ENCODE data around the gene LRP11. TPM values are rescaled to one million over a fixed set of nuclear protein-coding genes. Genes with fewer than 3 reads are reported as not detected.

The LRP11 gene
- polyA plus RNA-seq, 1 experiment = 26.3 TPM

GRCh38 chr6:149809798-149810197, 54.4 kb downstream of the LRP11 start:
- ChIA-PET POLR2A (no interaction called here), CTCF (no interaction called here)
- H3K4me3 ChIP-seq (ENCODE audit: low read depth, low read length) = no peak overlapping the region
- H3K36me3 ChIP-seq (ENCODE audit: control insufficient read depth, insufficient read depth, low read length) = no peaks in the 10 kb centered on the region
- TF ChIP-seq, protein P1, sequence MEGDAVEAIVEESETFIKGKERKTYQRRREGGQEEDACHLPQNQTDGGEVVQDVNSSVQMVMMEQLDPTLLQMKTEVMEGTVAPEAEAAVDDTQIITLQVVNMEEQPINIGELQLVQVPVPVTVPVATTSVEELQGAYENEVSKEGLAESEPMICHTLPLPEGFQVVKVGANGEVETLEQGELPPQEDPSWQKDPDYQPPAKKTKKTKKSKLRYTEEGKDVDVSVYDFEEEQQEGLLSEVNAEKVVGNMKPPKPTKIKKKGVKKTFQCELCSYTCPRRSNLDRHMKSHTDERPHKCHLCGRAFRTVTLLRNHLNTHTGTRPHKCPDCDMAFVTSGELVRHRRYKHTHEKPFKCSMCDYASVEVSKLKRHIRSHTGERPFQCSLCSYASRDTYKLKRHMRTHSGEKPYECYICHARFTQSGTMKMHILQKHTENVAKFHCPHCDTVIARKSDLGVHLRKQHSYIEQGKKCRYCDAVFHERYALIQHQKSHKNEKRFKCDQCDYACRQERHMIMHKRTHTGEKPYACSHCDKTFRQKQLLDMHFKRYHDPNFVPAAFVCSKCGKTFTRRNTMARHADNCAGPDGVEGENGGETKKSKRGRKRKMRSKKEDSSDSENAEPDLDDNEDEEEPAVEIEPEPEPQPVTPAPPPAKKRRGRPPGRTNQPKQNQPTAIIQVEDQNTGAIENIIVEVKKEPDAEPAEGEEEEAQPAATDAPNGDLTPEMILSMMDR (IDR thresholded peaks at IDR 0.05; ENCODE audit: insufficient read depth, low read depth, low read length) = no peak
- DNase-seq (ENCODE audit: low read depth) = no peak
- H3K27me3 ChIP-seq (ENCODE audit: control insufficient read depth, insufficient read depth, low read length) = no peaks in the 10 kb centered on the region

GRCh38 chr6:149806127-149806526, 58.0 kb downstream of the LRP11 start:
- CTCF ChIA-PET = interaction anchor here (0.6 to 1.4 kb wide), 3 partner anchors 13 to 26 kb away, joined by 3 read pairs; no protein-coding TSS in a partner anchor
- TF ChIP-seq, protein P1 (IDR thresholded peaks at IDR 0.05; ENCODE audit: insufficient read depth, low read depth, low read length) = no peak
- POLR2A ChIA-PET = no interaction called here
- DNase-seq (ENCODE audit: low read depth) = no peak
- H3K4me3 ChIP-seq (ENCODE audit: low read depth, low read length) = no peak overlapping the region
- peaks cover 1% of the 10 kb centered on the region; the same call in 1 of the 2 replicates for H3K36me3 ChIP-seq (ENCODE audit: control insufficient read depth, insufficient read depth, low read length)
- H3K27me3 ChIP-seq (ENCODE audit: control insufficient read depth, insufficient read depth, low read length) = no peaks in the 10 kb centered on the region

- no peak overlapping the region for H3K4me3 ChIP-seq (ENCODE audit: low read depth, low read length)
- no peak for DNase-seq (ENCODE audit: low read depth)
- H3K27me3 ChIP-seq (ENCODE audit: control insufficient read depth, insufficient read depth, low read length) = no peaks in the 10 kb centered on the region
- peaks cover 4% of the 10 kb centered on the region; the same call in 1 of the 2 replicates for H3K36me3 ChIP-seq (ENCODE audit: control insufficient read depth, insufficient read depth, low read length)
- POLR2A ChIA-PET = no interaction called here
- TF ChIP-seq, protein P1 (IDR thresholded peaks at IDR 0.05; ENCODE audit: insufficient read depth, low read depth, low read length) = no peak
- CTCF ChIA-PET = interaction anchor here (0.6 kb wide), 1 partner anchor 11 kb away, joined by 3 read pairs; no protein-coding TSS in a partner anchor
These were observed 80.6 kb downstream of the LRP11 start for GRCh38 chr6:149783551-149783950.

GRCh38 chr6:149782337-149782736, 81.8 kb downstream of the LRP11 start:
- no peak overlapping the region for H3K4me3 ChIP-seq (ENCODE audit: low read depth, low read length)
- H3K36me3 ChIP-seq (ENCODE audit: control insufficient read depth, insufficient read depth, low read length) = peaks cover 6% of the 10 kb centered on the region
- H3K27me3 ChIP-seq (ENCODE audit: control insufficient read depth, insufficient read depth, low read length) = no peaks in the 10 kb centered on the region
- ChIA-PET POLR2A (no interaction called here), CTCF (interaction anchor here (1.0 kb wide), 1 partner anchor 25 kb away, joined by 5 read pairs; no protein-coding TSS in a partner anchor)
- no peak for DNase-seq (ENCODE audit: low read depth)
- TF ChIP-seq, protein P1 (IDR thresholded peaks at IDR 0.05; ENCODE audit: insufficient read depth, low read depth, low read length) = no peak

DNA sequence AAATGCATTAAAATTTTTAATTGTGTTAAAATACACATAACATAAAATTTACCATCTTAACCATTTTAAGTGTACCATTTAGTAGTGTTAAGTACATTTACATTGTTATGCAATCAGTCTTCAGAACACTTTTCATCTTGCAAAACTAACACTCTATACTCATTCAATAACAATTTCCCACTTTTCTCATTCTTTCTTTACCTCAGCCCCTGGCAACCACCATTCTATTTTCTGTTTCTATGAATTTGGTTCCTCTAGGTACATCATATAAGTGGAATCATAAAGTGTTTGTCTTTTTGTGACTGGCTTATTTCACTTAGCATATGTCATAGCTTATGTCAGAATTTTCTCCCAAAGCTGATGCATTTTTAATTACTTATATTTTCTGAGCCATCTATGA, 82.4 kb downstream of the LRP11 start:
- Histone ChIP-seq H3K27me3 (ENCODE audit: control insufficient read depth, insufficient read depth, low read length) (no peaks in the 10 kb centered on the region), H3K4me3 (ENCODE audit: low read depth, low read length) (no peak overlapping the region), H3K36me3 (ENCODE audit: control insufficient read depth, insufficient read depth, low read length) (peaks cover 6% of the 10 kb centered on the region)
- ChIA-PET CTCF (interaction anchor here (1.0 kb wide), 1 partner anchor 24 kb away, joined by 5 read pairs; no protein-coding TSS in a partner anchor), POLR2A (no interaction called here)
- TF ChIP-seq, protein P1 (IDR thresholded peaks at IDR 0.05; ENCODE audit: insufficient read depth, low read depth, low read length) = no peak
- no peak for DNase-seq (ENCODE audit: low read depth)
